Stimulated activated CD4-positive, alpha-beta T cell treated with anti-CD3 and anti-CD28 coated beads, Interleukin-2, amount 100 ng/mL, for 24 hours (primary cell): ENCODE results near the gene WDR45B.
"Not testable (repeated sequence)": the region's sequence is repeated elsewhere in the genome, so short reads cannot be mapped to it uniquely, and the experiment has no call there.

ENCODE experiments used
- DNase-seq, 2 donors: peaks; one replicate each; pipeline ENCODE4 v3.0.0-alpha.2; 2020

The WDR45B gene

DNA sequence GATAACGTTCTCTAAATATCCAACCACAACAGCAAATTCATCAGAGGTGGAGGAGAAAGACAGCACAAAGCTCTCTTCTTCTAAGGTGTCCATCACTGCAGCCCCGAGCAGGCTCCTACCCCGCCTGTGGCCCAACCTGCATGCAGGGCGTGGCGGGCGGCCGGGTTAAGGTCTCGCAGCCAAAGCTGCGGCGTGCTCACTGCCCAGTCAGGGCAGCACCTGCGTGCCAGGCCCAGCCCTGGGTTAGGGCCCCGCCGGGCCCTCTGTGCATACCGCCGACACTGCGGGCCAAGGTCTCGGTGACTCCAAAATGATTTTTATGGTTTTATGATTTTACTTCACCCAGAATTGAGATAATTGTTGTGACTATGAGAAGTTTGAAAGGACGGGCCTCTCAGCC is 70.9 kb downstream of the WDR45B start:
- no peak for DNase-seq

DNA sequence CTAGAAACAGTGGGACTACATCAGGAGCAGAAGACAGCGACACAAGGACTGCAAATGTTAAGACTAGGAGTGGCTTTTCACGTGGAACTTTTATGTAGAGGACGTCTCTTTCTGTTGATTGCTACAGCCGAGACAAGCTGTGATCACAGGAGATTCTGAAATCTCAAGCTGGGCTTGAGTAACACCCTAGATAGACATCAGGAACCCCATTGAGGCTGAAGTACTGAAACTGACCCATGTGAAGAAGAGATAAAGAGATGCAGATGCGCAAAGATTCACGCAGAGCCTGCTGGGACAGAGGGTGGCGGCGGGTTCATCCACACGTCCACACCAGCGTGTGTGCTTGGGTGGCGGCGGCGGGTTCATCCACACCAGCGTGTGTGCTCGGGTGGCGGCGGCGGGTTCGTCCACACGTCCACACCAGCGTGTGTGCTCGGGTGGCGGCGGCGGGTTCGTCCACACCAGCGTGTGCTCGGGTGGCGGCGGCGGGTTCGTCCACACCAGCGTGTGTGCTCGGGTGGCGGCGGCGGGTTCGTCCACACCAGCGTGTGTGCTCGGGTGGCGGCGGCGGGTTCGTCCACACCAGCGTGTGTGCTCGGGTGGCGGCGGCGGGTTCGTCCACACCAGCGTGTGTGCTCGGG is 72.5 kb downstream of the WDR45B start:
- DNase-seq: not testable (repeated sequence)

DNA sequence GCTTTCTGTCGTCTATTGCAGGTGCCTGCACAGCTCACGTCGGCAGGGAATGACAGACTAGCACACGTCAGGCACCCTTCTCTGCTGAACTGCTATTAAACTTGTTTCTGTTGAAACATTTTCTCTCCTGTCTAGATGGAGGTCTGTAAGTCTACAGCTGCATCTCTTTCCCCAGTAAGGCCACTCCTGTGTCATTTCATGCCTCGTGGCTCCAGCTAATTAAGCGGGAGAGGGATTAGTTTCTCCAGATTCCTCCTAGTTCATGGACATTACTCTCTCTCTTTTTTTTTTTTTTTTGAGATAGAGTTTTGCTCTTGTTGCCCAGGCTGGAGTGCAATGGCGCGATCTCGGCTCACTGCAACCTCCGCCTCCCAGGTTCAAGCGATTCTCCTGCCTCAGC is 74.2 kb downstream of the WDR45B start:
- DNase-seq: no peak

DNA sequence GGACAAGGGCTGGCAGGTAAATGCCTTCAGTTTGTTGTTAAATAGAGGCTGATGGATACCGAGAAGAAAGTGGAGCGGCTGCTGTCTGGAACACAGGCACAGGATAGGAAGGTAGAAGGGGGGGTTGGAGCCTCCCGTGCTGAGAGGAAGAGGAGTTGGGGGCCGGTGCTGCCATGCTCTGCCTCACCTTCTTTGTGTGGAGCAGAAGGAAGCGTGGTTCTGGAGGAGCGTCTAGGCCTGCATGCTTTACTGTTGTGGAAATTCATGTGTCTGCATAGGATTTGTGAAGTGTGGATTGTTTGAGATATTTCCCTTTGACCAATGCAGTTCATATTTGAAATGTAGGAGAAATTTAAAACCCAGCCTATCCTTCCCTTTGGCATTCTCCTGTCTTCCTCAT is 76.4 kb downstream of the WDR45B start:
- no peak for DNase-seq

DNA sequence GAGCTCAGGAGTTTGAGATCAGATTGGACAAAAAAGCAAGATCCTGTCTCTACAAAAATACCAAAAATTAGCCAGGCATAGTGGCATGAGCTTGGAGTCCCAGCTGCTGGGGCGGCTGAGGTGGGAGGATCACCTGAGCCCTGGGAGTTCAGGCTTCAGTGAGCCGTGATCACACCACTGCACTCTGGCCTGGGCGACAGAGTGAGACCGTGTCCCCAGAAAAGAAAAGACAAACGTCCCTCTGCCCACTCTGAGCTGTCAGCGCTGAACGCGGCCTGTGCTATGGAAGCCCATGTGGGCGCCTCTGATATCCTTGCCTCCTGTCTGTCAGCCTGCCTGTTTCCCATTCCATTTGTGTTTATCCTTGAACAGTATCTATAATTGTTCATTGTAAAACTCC is 78.0 kb downstream of the WDR45B start:
- DNase-seq: no peak

DNA sequence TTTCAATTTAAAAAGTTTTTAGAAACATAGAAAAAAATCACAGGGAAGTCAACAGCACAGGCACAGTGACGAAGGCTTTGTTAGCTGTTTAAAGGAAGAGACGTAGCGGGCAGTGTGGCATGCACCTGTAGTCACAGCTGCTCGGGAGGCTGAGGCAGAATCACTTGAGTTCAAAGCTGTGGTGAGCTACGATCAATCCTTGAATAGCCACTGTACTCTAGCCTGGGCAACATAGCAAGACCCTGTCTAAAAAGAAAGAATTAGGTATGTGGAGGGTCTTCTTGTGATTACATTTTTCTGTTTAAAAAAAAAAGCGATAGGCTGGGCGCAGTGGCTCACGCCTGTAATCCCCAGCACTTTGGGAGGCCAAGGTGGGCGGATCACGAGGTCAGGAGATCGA is 78.6 kb downstream of the WDR45B start:
- DNase-seq: no peak

DNA sequence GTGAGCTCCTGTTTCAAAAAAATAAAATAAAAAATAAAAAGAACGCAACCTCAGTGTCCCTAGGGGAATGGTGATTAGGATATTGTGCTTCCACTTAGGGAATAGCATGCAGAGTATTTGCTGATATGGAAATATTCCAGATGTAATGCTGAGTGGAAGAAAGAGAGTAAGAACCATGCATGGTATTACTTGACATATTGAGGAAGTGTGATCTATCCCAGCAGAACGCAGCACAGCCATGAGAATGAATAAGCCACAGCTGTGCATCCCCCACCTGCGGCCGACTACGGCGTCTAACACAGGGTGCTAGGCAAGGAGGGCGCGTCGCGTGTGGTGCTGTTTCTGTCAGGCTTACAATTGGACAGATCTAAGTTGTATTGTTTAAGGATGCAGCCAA is 79.2 kb downstream of the WDR45B start:
- DNase-seq: no peak

DNA sequence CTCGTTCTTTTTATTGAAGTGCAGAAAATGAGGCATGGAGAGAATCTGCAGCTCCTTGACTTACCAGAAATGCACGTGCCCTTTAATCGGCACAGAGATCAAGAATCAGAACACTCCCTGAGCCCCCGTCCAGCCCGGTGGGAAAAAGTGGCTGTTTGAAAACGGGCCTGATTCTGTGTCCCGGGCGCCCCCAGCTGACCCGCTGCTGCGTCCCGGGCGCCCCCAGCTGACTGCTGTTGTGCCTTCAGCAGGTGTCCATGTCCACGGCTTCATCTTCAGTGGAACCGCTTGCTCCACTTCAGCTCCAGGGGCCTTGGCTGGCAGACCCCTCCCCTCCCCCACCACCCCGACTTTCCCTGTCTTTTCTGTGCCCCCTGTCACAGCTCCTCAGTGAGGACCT is 81.0 kb downstream of the WDR45B start:
- DNase-seq: no peak

DNA sequence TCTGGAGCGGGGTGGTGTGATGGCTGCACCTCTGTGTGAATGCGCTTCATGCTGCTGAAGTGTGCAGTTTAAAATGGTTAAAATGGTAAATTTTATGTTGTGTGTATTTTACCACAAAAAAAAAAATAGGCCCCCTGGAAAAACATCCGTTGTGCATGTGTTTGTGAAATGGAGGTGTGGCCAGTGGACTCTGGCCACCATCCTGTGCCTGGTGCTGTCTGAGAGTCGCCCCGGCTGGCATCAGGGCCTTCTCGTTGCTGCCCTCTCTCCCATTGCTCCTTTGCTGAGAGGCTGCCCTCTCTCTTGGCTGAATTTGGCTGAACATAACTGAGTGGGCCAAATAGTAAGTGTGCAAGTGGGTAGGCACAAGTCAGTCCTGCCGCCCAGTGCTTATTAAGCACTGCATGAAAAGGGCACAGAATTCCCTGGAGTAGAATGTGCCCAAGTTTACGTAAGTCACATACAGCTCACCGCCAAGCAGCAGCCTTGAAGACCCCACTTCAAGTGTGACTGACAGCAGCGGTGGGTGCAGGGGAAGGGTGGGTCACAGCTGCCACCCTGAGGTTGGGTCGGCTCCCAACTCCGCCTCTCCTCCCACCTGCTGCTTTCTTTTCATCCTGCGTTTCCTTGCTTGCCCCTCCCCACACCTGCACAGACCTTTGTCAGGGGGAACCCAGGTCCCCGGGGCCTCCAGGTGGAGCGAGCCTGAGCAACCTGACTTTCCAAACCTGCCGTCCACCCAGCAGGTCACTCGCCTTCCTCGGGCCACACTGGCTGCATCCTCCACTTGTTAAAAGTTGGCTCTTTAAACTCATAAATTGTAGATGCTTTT is 81.9 kb downstream of the WDR45B start:
- DNase-seq: no peak

DNA sequence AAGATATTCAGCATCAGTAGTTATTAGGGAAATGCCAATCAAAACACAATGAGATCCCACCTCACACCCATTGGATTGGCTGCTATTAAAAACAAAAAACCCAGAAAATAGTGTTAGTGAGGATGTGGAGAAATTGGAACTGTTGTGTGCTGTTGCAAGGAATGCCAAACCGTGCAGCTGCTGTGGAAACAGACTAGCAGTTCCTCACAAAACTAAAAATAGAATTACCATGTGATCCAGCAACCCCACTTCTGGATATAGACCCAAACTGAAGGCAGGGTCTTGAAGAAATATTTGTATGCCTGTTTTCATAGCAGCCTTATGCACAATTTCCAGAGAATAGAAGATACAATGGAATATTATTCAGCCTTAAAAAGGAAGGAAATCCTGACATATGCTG is 82.7 kb downstream of the WDR45B start:
- DNase-seq: no peak
